IMR-90 (cell line): Measurements from ENCODE around the gene MOXD1. TPM values are rescaled to one million over a fixed set of nuclear protein-coding genes. Genes with fewer than 3 reads are reported as not detected.

Experiments
- ATAC-seq: fragments of 200-7000 bp; cut with Tn5 transposase; 2 replicates; pipeline ENCODE4 v1.9.1; 2020; ENCODE audit warnings: low read depth, mild to moderate bottlenecking, moderate library complexity
- BruUV-seq: library from RNA; stranded (reverse); fragments of 400-500 nt; replicated peaks from 2 replicates; lab custom pipeline; 2021; lab: Mats Ljungman, UMichigan
- CTCF ChIA-PET: fragments of 300-600 bp; formaldehyde crosslinking; extraction: SDS; loops from one replicate; lab custom pipeline; 2021; ENCODE audit warnings: antibody characterized with exemption; lab: Yijun Ruan, JAX
- POLR2A ChIA-PET: fragments of 300-600 bp; sonication (Branson Sonifier 250); formaldehyde crosslinking; loops from one replicate; lab custom pipeline; 2022; ENCODE audit warnings: antibody characterized with exemption; ENCODE audit not compliant: unreplicated experiment; lab: Charles Lee
- DNase-seq: peaks from one replicate; pipeline ENCODE4 v3.0.0; 2013
- H2AFZ ChIP-seq: replicated peaks from 2 replicates; pipeline ENCODE3; 2013; ENCODE audit warnings: low read length, mild to moderate bottlenecking; ENCODE audit not compliant: poor library complexity
- H2AK5ac ChIP-seq: 2 replicates; pipeline ENCODE4 v1.6.1; 2013; ENCODE audit warnings: low read depth, low read length, inconsistent platforms
- H2AK9ac ChIP-seq: replicated peaks from 2 replicates; pipeline ENCODE3; 2013; ENCODE audit warnings: mild to moderate bottlenecking, low read depth, low read length, moderate library complexity; ENCODE audit not compliant: poor library complexity
- H2BK120ac ChIP-seq: 2 replicates; pipeline ENCODE4 v1.6.1; 2013; ENCODE audit warnings: low read depth, low read length, inconsistent platforms
- H2BK15ac ChIP-seq: 3 replicates; pipeline ENCODE4 v1.6.1; 2013; ENCODE audit warnings: low read depth, low read length, inconsistent platforms
- H2BK20ac ChIP-seq: 2 replicates; pipeline ENCODE4 v1.6.1; 2013; ENCODE audit warnings: low read depth, mild to moderate bottlenecking, inconsistent platforms, low read length, moderate library complexity
- H2BK5ac ChIP-seq: 2 replicates; pipeline ENCODE4 v1.6.1; 2013; ENCODE audit warnings: mild to moderate bottlenecking, low read depth, low read length, inconsistent platforms; ENCODE audit not compliant: poor library complexity, severe bottlenecking
- H3K14ac ChIP-seq: replicated peaks from 2 replicates; pipeline ENCODE4 v1.6.1; 2013; ENCODE audit warnings: low read depth, low read length, inconsistent platforms
- H3K18ac ChIP-seq: 2 replicates; pipeline ENCODE4 v1.6.1; 2013; ENCODE audit warnings: low read depth, low read length, control low read depth
- H3K23ac ChIP-seq: 2 replicates; pipeline ENCODE4 v1.6.1; 2013; ENCODE audit warnings: low read depth, low read length, inconsistent platforms
- H3K27ac ChIP-seq: 2 replicates; pipeline ENCODE4 v1.5.1; 2013; ENCODE audit warnings: mild to moderate bottlenecking, control low read depth, low read length; ENCODE audit not compliant: insufficient read depth
- H3K27me3 ChIP-seq: 2 replicates; pipeline ENCODE4 v1.6.1; 2013; ENCODE audit warnings: low read length; ENCODE audit not compliant: control insufficient read depth, insufficient read depth
- H3K36me3 ChIP-seq: 2 replicates; pipeline ENCODE4 v1.6.1; 2013; ENCODE audit warnings: low read length, mixed read lengths; ENCODE audit not compliant: control insufficient read depth, insufficient read depth
- H3K4ac ChIP-seq: 2 replicates; pipeline ENCODE4 v1.6.1; 2013; ENCODE audit warnings: low read depth, low read length, inconsistent platforms
- H3K4me1 ChIP-seq: 2 replicates; pipeline ENCODE4 v1.6.1; 2013; ENCODE audit warnings: low read length, mixed read lengths; ENCODE audit not compliant: control insufficient read depth, insufficient read depth
- H3K4me2 ChIP-seq: 2 replicates; pipeline ENCODE4 v1.6.1; 2013; ENCODE audit warnings: low read depth, mild to moderate bottlenecking, control low read depth, low read length, moderate library complexity
- H3K4me3 ChIP-seq: 2 replicates; pipeline ENCODE4 v1.5.1; 2013; ENCODE audit warnings: low read depth, mild to moderate bottlenecking, control low read depth, low read length, moderate library complexity; ENCODE audit not compliant: insufficient read depth
- H3K56ac ChIP-seq: 2 replicates; pipeline ENCODE4 v1.6.1; 2013; ENCODE audit warnings: low read length, inconsistent platforms; ENCODE audit not compliant: insufficient read depth; ENCODE audit errors: extremely low read depth
- H3K79me1 ChIP-seq, 2 experiments: 2 replicates each; pipeline ENCODE4 v1.6.1; 2013; ENCODE audit warnings: low read length in 2 of 2, inconsistent platforms in 1 of 2, low read depth in 1 of 2
- H3K9ac ChIP-seq: 2 replicates; pipeline ENCODE4 v1.6.1; 2013; ENCODE audit warnings: low read depth, low read length, control low read depth
- H3K9me1 ChIP-seq: 2 replicates; pipeline ENCODE4 v1.6.1; 2013; ENCODE audit warnings: low read length, inconsistent platforms; ENCODE audit not compliant: insufficient read depth
- H3K9me3 ChIP-seq: 2 replicates; pipeline ENCODE4 v1.6.1; 2013; ENCODE audit warnings: low read length; ENCODE audit not compliant: control insufficient read depth, insufficient read depth
- H4K20me1 ChIP-seq: 2 replicates; pipeline ENCODE4 v1.6.1; 2013; ENCODE audit warnings: low read length, inconsistent platforms; ENCODE audit not compliant: insufficient read depth
- H4K5ac ChIP-seq: 2 replicates; pipeline ENCODE4 v1.6.1; 2013; ENCODE audit warnings: mild to moderate bottlenecking, low read depth, low read length, control low read depth
- H4K8ac ChIP-seq, 2 experiments: 2 replicates each; pipeline ENCODE4 v1.6.1; 2013; ENCODE audit warnings: low read depth in 2 of 2, low read length in 2 of 2, control low read depth in 1 of 2, inconsistent platforms in 1 of 2
- H4K91ac ChIP-seq: 2 replicates; pipeline ENCODE4 v1.6.1; 2013; ENCODE audit warnings: low read depth, low read length, inconsistent platforms; ENCODE audit not compliant: insufficient read depth
- CEBPB ChIP-seq: IDR thresholded peaks from 2 replicates; pipeline ENCODE4 v1.6.1; 2012; ENCODE audit warnings: low read depth, low read length, improper control_type of control experiment
- ELK1 ChIP-seq: fragments of 150-350 bp; IDR thresholded peaks from 2 replicates; pipeline ENCODE4 v1.6.1; 2016; ENCODE audit warnings: low read depth, mild to moderate bottlenecking, low read length, moderate library complexity, borderline replicate concordance
- MAZ ChIP-seq: IDR thresholded peaks from 2 replicates; pipeline ENCODE4 v1.6.1; 2012; ENCODE audit warnings: low read depth, mild to moderate bottlenecking, low read length, improper control_type of control experiment, moderate library complexity, borderline replicate concordance
- POLR2A ChIP-seq: IDR thresholded peaks from 2 replicates; pipeline ENCODE4 v1.6.1; 2012; ENCODE audit warnings: mild to moderate bottlenecking, low read depth, low read length
- RFX5 ChIP-seq: IDR thresholded peaks from 2 replicates; pipeline ENCODE4 v1.8.0; 2012; ENCODE audit warnings: low read depth, mild to moderate bottlenecking, low read length, moderate library complexity
- SMC3 ChIP-seq: fragments of 150-350 bp; IDR thresholded peaks from 2 replicates; pipeline ENCODE4 v1.6.1; 2016; ENCODE audit warnings: low read depth, mild to moderate bottlenecking, antibody characterized with exemption, low read length, moderate library complexity
- WGBS, 2 experiments: methylation state at CpG; one replicate each; pipeline versions ENCODE4 v1.1.5 to v1.1.7; 2013; ENCODE audit warnings: missing lambda C conversion rate in 2 of 2; ENCODE audit not compliant: insufficient read length in 1 of 2; ENCODE audit errors: extremely low coverage in 2 of 2; 5-methylcytosine and 5-hydroxymethylcytosine counted together
- dilution Hi-C: fragments of 300-500 bp; cut with HindIII; formaldehyde crosslinking; loops from one replicate; pipeline ENCODE4 v1.14.3; 2018; ENCODE audit warnings: low sequenced_read_pairs; ENCODE audit not compliant: unreplicated experiment
- in situ Hi-C: fragments of 300-500 bp; cut with MboI; formaldehyde crosslinking; loops from 3 replicates; pipeline ENCODE4 v1.14.3; 2019; ENCODE audit warnings: low sequenced_read_pairs, inconsistent platforms, mixed read lengths
- intact Hi-C: fragments of 100-400 bp; cut with micrococcal nuclease; formaldehyde crosslinking; loops from 2 replicates; pipeline ENCODE4 v1.10.0; 2022
- polyA plus RNA-seq, 3 experiments: library from polyadenylated mRNA; depleted of rRNA; stranded (reverse); fragments of >200 nt; gene quantifications; 2 replicates each; pipeline ENCODE4 v1.2.3, GENCODE V29; 2012; ENCODE audit warnings: low replicate concordance in 1 of 3
- total RNA-seq: library from RNA; depleted of rRNA; stranded (reverse); fragments of >200 nt; gene quantifications from 2 replicates; pipeline ENCODE4 v1.2.3, GENCODE V29; 2012

Gene MOXD1
- total and polyA plus RNA-seq, 2 of the 4 experiments (the other 2 are of a cell fraction): 10.0 to 19.4 TPM

DNA sequence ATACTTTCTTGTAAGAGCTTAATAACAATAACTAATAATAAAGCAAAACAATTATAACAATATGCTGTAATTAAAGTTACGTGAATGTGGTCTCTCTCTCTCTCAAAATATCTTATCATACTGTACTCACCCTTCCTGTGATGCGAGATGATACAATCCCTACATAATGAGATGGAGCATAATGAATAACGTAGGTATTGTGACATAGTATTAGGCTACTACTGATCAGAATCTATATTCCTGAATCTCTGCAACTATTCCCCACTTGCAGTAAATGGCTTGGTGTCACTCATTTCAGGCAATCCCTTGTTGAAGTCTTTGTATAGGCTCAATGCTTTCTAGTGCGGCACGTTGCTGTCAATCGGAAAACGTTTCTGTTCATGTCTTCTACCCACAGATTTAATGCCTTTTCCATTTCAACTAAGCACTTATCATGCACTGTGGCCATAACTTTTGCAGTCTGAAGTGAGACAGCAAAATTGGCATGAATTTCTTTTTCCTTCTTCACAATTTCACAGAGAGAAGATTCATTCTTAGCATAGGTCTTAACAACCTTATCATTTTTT, 32.3 kb downstream of the MOXD1 start:
- no peak overlapping the region for H4K91ac ChIP-seq
- 0 out of 3 replicates have a peak overlapping the region, but pooled peaks have one; percentile 2 for H2BK15ac ChIP-seq
- ChIA-PET CTCF (interaction anchor here (0.6 to 1.0 kb wide), 2 partner anchors 18 to 638 kb away, joined by 3 to 4 read pairs; no protein-coding TSS in a partner anchor), POLR2A (no interaction called here)
- no peak overlapping the region for H3K4me3 ChIP-seq
- no peak overlapping the region for H2AK9ac ChIP-seq
- no peaks in the 10 kb centered on the region for H4K20me1 ChIP-seq
- no peaks in the 10 kb centered on the region for H3K9me3 ChIP-seq
- dilution Hi-C loops (no loop called here), in situ Hi-C loops (no loop called here), intact Hi-C loops (no loop called here)
- H3K27me3 ChIP-seq: no peaks in the 10 kb centered on the region
- no peak overlapping the region for H3K56ac ChIP-seq
- H3K18ac ChIP-seq: peak overlapping the region; percentile 52; the same call in 1 of the 2 replicates
- no peaks in the 10 kb centered on the region; the same call in none of the 2 replicates for H3K4me1 ChIP-seq
- no TSS peak for BruUV-seq
- H3K14ac ChIP-seq: peak overlapping the region; percentile 12; the same call in 1 of the 2 replicates
- 0 out of 2 replicates have a peak overlapping the region, but pooled peaks have one; percentile 1 for H2BK20ac ChIP-seq
- DNase-seq: no peak
- H2AK5ac ChIP-seq: no peak overlapping the region
- H3K9ac ChIP-seq: no peak overlapping the region
- H4K8ac ChIP-seq: peak overlapping the region in 1 of 2 experiments; percentile 37; a peak in 1 of 4 replicates
- H4K5ac ChIP-seq: no peak overlapping the region
- H3K23ac ChIP-seq: no peak overlapping the region
- ATAC-seq: no peak
- peak overlapping the region; percentile 14; the same call in 1 of the 2 replicates for H3K4me2 ChIP-seq
- no peak overlapping the region for H2AFZ ChIP-seq
- H3K36me3 ChIP-seq: no peaks in the 10 kb centered on the region
- H2BK5ac ChIP-seq: peak overlapping the region; percentile 5
- 100% methylated on average over 2 of the region's 7 CpGs; no CpG with 5 or more reads in 1 of the 2 experiments for WGBS, 2 experiments
- H3K4ac ChIP-seq: peak overlapping the region; percentile 0; the same call in 1 of the 2 replicates
- H3K9me1 ChIP-seq: no peaks in the 10 kb centered on the region; the same call in 1 of the 2 replicates
- peak overlapping the region; percentile 39; the same call in 1 of the 2 replicates for H2BK120ac ChIP-seq
- no peaks in the 10 kb centered on the region for H3K79me1 ChIP-seq
- TF ChIP-seq RFX5 (no peak), ELK1 (no peak), CEBPB (peak; percentile 59), SMC3 (no peak), MAZ (no peak), POLR2A (no peak)
- no peak overlapping the region for H3K27ac ChIP-seq
